ENCODE data around the gene RYR3.

Gene RYR3

DNA sequence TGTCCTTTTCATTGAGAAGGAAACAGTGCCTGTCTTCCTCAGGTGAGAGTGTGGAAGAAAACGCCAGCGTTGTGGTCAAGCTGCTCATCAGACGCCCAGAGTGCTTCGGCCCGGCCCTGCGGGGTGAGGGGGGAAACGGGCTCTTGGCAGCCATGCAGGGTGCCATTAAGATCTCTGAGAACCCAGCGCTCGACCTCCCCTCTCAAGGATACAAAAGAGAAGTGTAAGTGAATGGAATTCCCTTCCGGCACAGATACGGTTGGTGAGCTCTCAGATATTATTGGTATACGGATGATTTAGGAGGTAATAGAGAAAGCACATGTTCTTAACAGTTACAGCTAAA lies 411.9 kb downstream of the RYR3 start:
- H3K9me2 ChIP-seq (replicated peaks; ENCODE audit: insufficient read depth, low read length): no peaks in the 10 kb centered on the region
- H3K79me2 ChIP-seq (ENCODE audit: insufficient read depth, low read length): no peaks in the 10 kb centered on the region
- H3K9me3 ChIP-seq (ENCODE audit: insufficient read depth, low read length): no peaks in the 10 kb centered on the region
- H3K27me3 ChIP-seq (ENCODE audit: low read length): no peaks in the 10 kb centered on the region
- H2AFZ ChIP-seq (ENCODE audit: low read depth, low read length, severe bottlenecking): no peak overlapping the region
- TF ChIP-seq, protein P1, sequence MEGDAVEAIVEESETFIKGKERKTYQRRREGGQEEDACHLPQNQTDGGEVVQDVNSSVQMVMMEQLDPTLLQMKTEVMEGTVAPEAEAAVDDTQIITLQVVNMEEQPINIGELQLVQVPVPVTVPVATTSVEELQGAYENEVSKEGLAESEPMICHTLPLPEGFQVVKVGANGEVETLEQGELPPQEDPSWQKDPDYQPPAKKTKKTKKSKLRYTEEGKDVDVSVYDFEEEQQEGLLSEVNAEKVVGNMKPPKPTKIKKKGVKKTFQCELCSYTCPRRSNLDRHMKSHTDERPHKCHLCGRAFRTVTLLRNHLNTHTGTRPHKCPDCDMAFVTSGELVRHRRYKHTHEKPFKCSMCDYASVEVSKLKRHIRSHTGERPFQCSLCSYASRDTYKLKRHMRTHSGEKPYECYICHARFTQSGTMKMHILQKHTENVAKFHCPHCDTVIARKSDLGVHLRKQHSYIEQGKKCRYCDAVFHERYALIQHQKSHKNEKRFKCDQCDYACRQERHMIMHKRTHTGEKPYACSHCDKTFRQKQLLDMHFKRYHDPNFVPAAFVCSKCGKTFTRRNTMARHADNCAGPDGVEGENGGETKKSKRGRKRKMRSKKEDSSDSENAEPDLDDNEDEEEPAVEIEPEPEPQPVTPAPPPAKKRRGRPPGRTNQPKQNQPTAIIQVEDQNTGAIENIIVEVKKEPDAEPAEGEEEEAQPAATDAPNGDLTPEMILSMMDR (IDR thresholded peaks at IDR 0.05; ENCODE audit: insufficient read depth, low read length, poor library complexity, severe bottlenecking): no peak
- no peak for TF ChIP-seq EZH2phosphoT487 (conservative IDR thresholded peaks at IDR 0.05; ENCODE audit: low read length)
- no peak overlapping the region for H3K9ac ChIP-seq (ENCODE audit: low read length)
- H3K4me2 ChIP-seq (ENCODE audit: low read depth, low read length, poor library complexity, severe bottlenecking): no peak overlapping the region
- no peaks in the 10 kb centered on the region for H3K36me3 ChIP-seq (ENCODE audit: low read length)
- no peak overlapping the region for H3K27ac ChIP-seq (ENCODE audit: low read depth, low read length)
- no peaks in the 10 kb centered on the region for H4K20me1 ChIP-seq (ENCODE audit: low read depth, low read length)
- H3K4me3 ChIP-seq (ENCODE audit: insufficient read depth, low read length, poor library complexity, severe bottlenecking): no peak overlapping the region
- H3F3A ChIP-seq (ENCODE audit: insufficient read depth): no peaks in the 10 kb centered on the region

DNA sequence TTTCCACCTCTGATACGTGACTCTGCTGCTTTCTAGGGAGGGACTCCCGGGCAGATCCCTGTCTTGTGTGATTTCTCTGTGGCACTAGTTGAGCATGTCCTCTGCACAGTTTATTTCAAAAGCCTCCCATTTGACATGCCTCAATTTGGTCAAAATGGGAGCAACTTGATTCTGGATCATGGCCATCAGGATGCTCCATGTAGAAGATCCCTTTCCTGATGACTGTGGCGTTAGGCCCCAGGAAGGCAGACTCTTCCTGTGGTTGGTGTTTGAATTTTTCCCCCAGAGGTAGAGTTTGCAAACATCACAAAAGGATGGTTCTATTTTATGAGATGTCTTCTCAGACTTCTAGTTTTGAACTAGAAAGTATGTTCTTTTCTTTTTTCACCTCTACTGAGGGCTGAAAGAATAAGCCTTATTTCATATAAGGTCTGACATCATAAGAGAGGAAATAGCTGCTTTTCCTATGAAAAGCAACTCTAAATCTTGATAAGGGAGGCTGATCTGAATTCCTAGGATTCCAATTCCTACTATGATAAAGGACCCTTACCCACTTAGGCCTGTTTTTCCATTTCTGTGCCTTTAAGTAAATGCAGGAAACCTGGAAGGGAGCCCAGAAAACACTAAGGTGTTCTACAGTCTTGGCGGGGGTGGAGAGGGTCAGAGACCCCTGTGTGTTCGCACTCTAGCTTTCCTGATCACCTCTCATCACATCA lies 413.7 kb downstream of the RYR3 start:
- TF ChIP-seq, protein P1 (IDR thresholded peaks at IDR 0.05; ENCODE audit: insufficient read depth, low read length, poor library complexity, severe bottlenecking): no peak
- no peak for TF ChIP-seq EZH2phosphoT487 (conservative IDR thresholded peaks at IDR 0.05; ENCODE audit: low read length)
- Histone ChIP-seq H3K9me3 (ENCODE audit: insufficient read depth, low read length) (no peaks in the 10 kb centered on the region), H3K4me2 (ENCODE audit: low read depth, low read length, poor library complexity, severe bottlenecking) (no peak overlapping the region), H4K20me1 (ENCODE audit: low read depth, low read length) (no peaks in the 10 kb centered on the region), H3F3A (ENCODE audit: insufficient read depth) (no peaks in the 10 kb centered on the region), H3K9me2 (replicated peaks; ENCODE audit: insufficient read depth, low read length) (no peaks in the 10 kb centered on the region), H3K36me3 (ENCODE audit: low read length) (no peaks in the 10 kb centered on the region), H3K4me3 (ENCODE audit: insufficient read depth, low read length, poor library complexity, severe bottlenecking) (no peak overlapping the region), H3K79me2 (ENCODE audit: insufficient read depth, low read length) (no peaks in the 10 kb centered on the region), H3K27me3 (ENCODE audit: low read length) (no peaks in the 10 kb centered on the region), H2AFZ (ENCODE audit: low read depth, low read length, severe bottlenecking) (no peak overlapping the region), H3K9ac (ENCODE audit: low read length) (no peak overlapping the region), H3K27ac (ENCODE audit: low read depth, low read length) (no peak overlapping the region)

DNA sequence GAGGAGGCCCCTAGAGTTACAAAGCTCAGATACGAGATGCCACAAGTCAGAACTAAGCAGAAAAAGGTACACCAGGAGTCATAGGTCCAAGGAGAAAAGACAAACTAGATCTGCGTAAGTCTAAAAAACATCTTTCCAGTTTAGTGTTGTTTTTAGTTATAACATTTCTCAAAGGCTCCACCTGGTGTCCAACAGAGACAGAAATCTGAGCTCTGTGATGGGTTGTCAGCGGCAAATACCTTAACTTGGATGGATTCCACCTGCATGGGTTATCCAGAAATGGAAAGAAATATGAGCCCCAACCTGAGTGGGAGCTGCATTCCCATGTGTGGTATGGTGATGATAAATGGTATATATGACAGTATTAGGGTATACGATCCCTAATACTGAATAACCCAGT lies 418.9 kb downstream of the RYR3 start:
- no peak for TF ChIP-seq EZH2phosphoT487 (conservative IDR thresholded peaks at IDR 0.05; ENCODE audit: low read length)
- TF ChIP-seq, protein P1 (IDR thresholded peaks at IDR 0.05; ENCODE audit: insufficient read depth, low read length, poor library complexity, severe bottlenecking): no peak
- Histone ChIP-seq H3K9ac (ENCODE audit: low read length) (no peak overlapping the region), H3K9me2 (replicated peaks; ENCODE audit: insufficient read depth, low read length) (no peaks in the 10 kb centered on the region), H4K20me1 (ENCODE audit: low read depth, low read length) (no peaks in the 10 kb centered on the region), H3K9me3 (ENCODE audit: insufficient read depth, low read length) (no peaks in the 10 kb centered on the region), H3K79me2 (ENCODE audit: insufficient read depth, low read length) (no peaks in the 10 kb centered on the region), H3F3A (ENCODE audit: insufficient read depth) (no peaks in the 10 kb centered on the region), H3K27me3 (ENCODE audit: low read length) (no peaks in the 10 kb centered on the region), H3K4me3 (ENCODE audit: insufficient read depth, low read length, poor library complexity, severe bottlenecking) (no peak overlapping the region), H3K27ac (ENCODE audit: low read depth, low read length) (no peak overlapping the region), H2AFZ (ENCODE audit: low read depth, low read length, severe bottlenecking) (no peak overlapping the region), H3K4me2 (ENCODE audit: low read depth, low read length, poor library complexity, severe bottlenecking) (no peak overlapping the region), H3K36me3 (ENCODE audit: low read length) (no peaks in the 10 kb centered on the region)

Measured in SU-DHL-6 (cell line).